A549 (cell line): Measurements from ENCODE around the gene TRIM8. TPM values are rescaled to one million over a fixed set of nuclear protein-coding genes. Genes with fewer than 3 reads are reported as not detected.
"Not testable (repeated sequence)": the region's sequence is repeated elsewhere in the genome, so short reads cannot be mapped to it uniquely, and the experiment has no call there.

Source experiments
- ATAC-seq, 2 experiments: fragments of 200-7000 bp in 1 of 2; fragments of >200 bp in 1 of 2; cut with Nextera tagmentation in 1 of 2; cut with Tn5 transposase in 1 of 2; 3 replicates each; pipeline versions ENCODE4 v1.8.0 to v1.9.1; 2018 to 2020; ENCODE audit warnings: mild to moderate bottlenecking in 1 of 2, moderate library complexity in 1 of 2
- CTCF ChIA-PET: fragments of 300-600 bp; sonication (Branson Sonifier 250); formaldehyde crosslinking; extraction: SDS; loops from one replicate; lab custom pipeline; 2021; ENCODE audit warnings: antibody characterized with exemption, inconsistent platforms; lab: Yijun Ruan, JAX
- POLR2A ChIA-PET: fragments of 350-600 bp; formaldehyde crosslinking; extraction: SDS; loops from one replicate; lab custom pipeline; 2021; ENCODE audit warnings: antibody characterized with exemption, inconsistent platforms; lab: Yijun Ruan, JAX
- DNase-seq, 2 experiments: peaks; one replicate each; pipeline versions ENCODE4 v3.0.0 to v3.0.0-alpha.2; 2011 to 2016; ENCODE audit warnings: low read depth in 1 of 2, low spot score in 1 of 2
- FAIRE-seq: peaks from 2 replicates; lab custom pipeline; 2011; peaks lifted over from hg19 to GRCh38; lab: Jason Lieb, UNC
- H3K27ac ChIP-seq, 2 experiments: fragments of >200 bp; sonication (Bioruptor Twin); formaldehyde crosslinking; 3 replicates each; pipeline ENCODE4 v1.5.1; 2016 to 2017
- H3K4me1 ChIP-seq: fragments of >200 bp; sonication (Bioruptor Twin); formaldehyde crosslinking; 3 replicates; pipeline ENCODE4 v1.6.1; 2016
- H3K4me2 ChIP-seq: fragments of >200 bp; sonication (Bioruptor Twin); formaldehyde crosslinking; 3 replicates; pipeline ENCODE4 v1.6.1; 2016
- H3K4me3 ChIP-seq: fragments of >200 bp; sonication (Bioruptor Twin); formaldehyde crosslinking; 3 replicates; pipeline ENCODE4 v1.5.1; 2016
- H3K9me3 ChIP-seq: fragments of >200 bp; sonication (Bioruptor Twin); formaldehyde crosslinking; 3 replicates; pipeline ENCODE4 v1.6.1; 2016
- EHF ChIP-seq: fragments of 250-450 bp; sonication (Bioruptor Pico); IDR thresholded peaks from 2 replicates; pipeline ENCODE4 v1.5.0; 2020; ENCODE audit warnings: mild to moderate bottlenecking
- EHMT2 ChIP-seq: fragments of 200-600 bp; sonication (generic); IDR thresholded peaks from 2 replicates; pipeline ENCODE4 v1.6.1; 2016; ENCODE audit warnings: antibody characterized with exemption, low read depth, mild to moderate bottlenecking, moderate library complexity
- EP300 ChIP-seq, 2 experiments: fragments of >200 bp; sonication (Bioruptor Twin); formaldehyde crosslinking; IDR thresholded peaks; 2 replicates in 1 of 2; 3 replicates in 1 of 2; pipeline ENCODE4 v1.6.1; 2016 to 2017
- ESRRA ChIP-seq: fragments of 150-350 bp; IDR thresholded peaks from 2 replicates; pipeline ENCODE4 v1.6.1; 2014; ENCODE audit warnings: mild to moderate bottlenecking, low read length, borderline replicate concordance
- FOSL2 ChIP-seq, 2 experiments: fragments of 450-650 bp in 1 of 2; fragments of >200 bp in 1 of 2; sonication (Bioruptor Twin) in 1 of 2; formaldehyde crosslinking; IDR thresholded peaks; 2 replicates each; pipeline versions ENCODE4 v1.5.0 to v1.6.1; 2016 to 2020; ENCODE audit warnings: mild to moderate bottlenecking in 1 of 2, moderate library complexity in 1 of 2
- HEYL ChIP-seq: fragments of 250-450 bp; sonication (Bioruptor Pico); IDR thresholded peaks from 2 replicates; pipeline ENCODE4 v1.8.0; 2021; ENCODE audit warnings: mild to moderate bottlenecking, moderate library complexity
- JUN ChIP-seq, 2 experiments: fragments of >200 bp; sonication (Bioruptor Twin); formaldehyde crosslinking; IDR thresholded peaks; 2 replicates in 1 of 2; 3 replicates in 1 of 2; pipeline ENCODE4 v1.6.1; 2016 to 2017
- RAD21 ChIP-seq, 2 experiments: fragments of >200 bp in 1 of 2; sonication (Bioruptor Twin) in 1 of 2; formaldehyde crosslinking in 1 of 2; IDR thresholded peaks in 1 of 2; conservative IDR thresholded peaks in 1 of 2; 2 replicates in 1 of 2; 3 replicates in 1 of 2; pipeline ENCODE4 v1.6.1; 2012 to 2018; ENCODE audit warnings: inconsistent platforms in 1 of 2
- RCOR1 ChIP-seq: fragments of 150-350 bp; IDR thresholded peaks from 2 replicates; pipeline ENCODE4 v1.6.1; 2014; ENCODE audit warnings: antibody characterized with exemption, low read length, low read depth
- RFX5 ChIP-seq: fragments of 450-650 bp; IDR thresholded peaks from 2 replicates; pipeline ENCODE4 v1.7.1; 2014; ENCODE audit warnings: antibody characterized with exemption, mild to moderate bottlenecking, moderate library complexity
- SMC3 ChIP-seq: fragments of >200 bp; sonication (Bioruptor Twin); formaldehyde crosslinking; IDR thresholded peaks from 3 replicates; pipeline ENCODE4 v1.6.1; 2018; ENCODE audit warnings: inconsistent platforms
- WGBS: methylation state at CpG from one replicate; pipeline ENCODE4 v1.1.6; 2017; ENCODE audit errors: missing lambda C conversion rate; 5-methylcytosine and 5-hydroxymethylcytosine counted together
- polyA plus RNA-seq, 4 experiments: library from polyadenylated mRNA; depleted of rRNA in 3 of 4; stranded (reverse); fragments of >200 nt; fragmentation: RNase III in 1 of 4; extraction: RNeasy Plus Mini Kit Qiagen cat#74134 plus additional on column Dnase treatment in 1 of 4; gene quantifications; 2 replicates in 3 of 4; 3 replicates in 1 of 4; pipeline ENCODE4 v1.2.3, GENCODE V29; 2011 to 2017
- TF ChIP-seq, protein P1 (sequence below): IDR thresholded peaks from 2 replicates; pipeline ENCODE4 v1.6.1; 2012
- TF ChIP-seq, protein P2 (sequence below): fragments of >200 bp; sonication (Bioruptor Twin); formaldehyde crosslinking; IDR thresholded peaks from 2 replicates; pipeline ENCODE4 v1.6.1; 2016
- TF ChIP-seq, protein P3 (sequence below): fragments of >200 bp; sonication (Bioruptor Twin); formaldehyde crosslinking; IDR thresholded peaks from 3 replicates; pipeline ENCODE4 v1.5.1; 2016

The TRIM8 gene
- polyA plus RNA-seq, 2 of the 4 experiments (the other 2 are of a cell fraction) = 22.8 to 32.5 TPM

DNA sequence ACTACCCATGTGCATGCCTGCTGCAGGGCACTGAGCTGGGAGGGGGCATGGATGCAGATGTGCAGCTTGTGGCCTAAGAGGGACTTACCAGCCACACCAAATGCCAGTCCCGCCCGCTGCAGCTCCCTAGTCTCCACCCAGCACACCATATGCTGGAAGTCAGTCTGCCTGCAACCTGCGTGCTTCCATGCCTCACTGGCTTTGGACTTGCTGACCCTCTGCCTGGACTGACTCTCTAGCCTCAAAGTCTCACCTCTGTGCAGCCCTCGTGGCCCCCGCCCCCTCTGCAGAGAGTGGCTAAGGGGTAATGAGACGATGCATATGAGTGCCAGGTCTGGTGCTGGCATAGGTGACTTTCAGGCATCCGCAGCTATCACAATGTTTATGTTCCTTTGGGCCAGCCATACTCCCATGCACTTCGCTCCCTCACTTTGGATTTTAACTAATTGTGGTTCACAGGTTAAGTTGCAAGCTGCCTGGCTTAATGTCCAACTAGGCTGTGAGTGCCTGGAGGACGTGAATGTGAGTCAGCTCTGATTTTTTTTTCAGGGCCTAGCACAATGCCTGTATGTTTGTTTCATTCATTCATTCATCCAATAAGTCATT lies 21.7 kb downstream of the TRIM8 start:
- POLR2A ChIA-PET = no interaction called here
- Histone ChIP-seq H3K27ac (no peak overlapping the region), H3K4me2 (no peak overlapping the region)
- TF ChIP-seq SMC3 (no peak), ESRRA (no peak), RCOR1 (no peak), JUN (IDR thresholded peaks at IDR 0.05) (no peak), FOSL2 (IDR thresholded peaks at IDR 0.05) (no peak), FOSL2 (CRISPR knock-in tag; IDR thresholded peaks at IDR 0.05) (no peak), RFX5 (no peak)
- TF ChIP-seq, protein P1, sequence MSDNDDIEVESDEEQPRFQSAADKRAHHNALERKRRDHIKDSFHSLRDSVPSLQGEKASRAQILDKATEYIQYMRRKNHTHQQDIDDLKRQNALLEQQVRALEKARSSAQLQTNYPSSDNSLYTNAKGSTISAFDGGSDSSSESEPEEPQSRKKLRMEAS = no peak
- TF ChIP-seq, all 56 proteins: peak for 0
- Histone ChIP-seq H3K4me3 (no peak overlapping the region), H3K4me1 (peaks cover 30% of the 10 kb centered on the region), H3K9me3 (no peaks in the 10 kb centered on the region)
- 78% methylated on average over 9 of the region's 9 CpGs for WGBS
- FAIRE-seq (no peak), ATAC-seq (no peak), DNase-seq (no peak)
- CTCF ChIA-PET = interaction anchor here (1.0 to 7.8 kb wide), 4 partner anchors 12 to 51 kb away, joined by 3 to 71 read pairs (median 8); partner anchors contain the start of genes ARL3, SFXN2 and TRIM8

DNA sequence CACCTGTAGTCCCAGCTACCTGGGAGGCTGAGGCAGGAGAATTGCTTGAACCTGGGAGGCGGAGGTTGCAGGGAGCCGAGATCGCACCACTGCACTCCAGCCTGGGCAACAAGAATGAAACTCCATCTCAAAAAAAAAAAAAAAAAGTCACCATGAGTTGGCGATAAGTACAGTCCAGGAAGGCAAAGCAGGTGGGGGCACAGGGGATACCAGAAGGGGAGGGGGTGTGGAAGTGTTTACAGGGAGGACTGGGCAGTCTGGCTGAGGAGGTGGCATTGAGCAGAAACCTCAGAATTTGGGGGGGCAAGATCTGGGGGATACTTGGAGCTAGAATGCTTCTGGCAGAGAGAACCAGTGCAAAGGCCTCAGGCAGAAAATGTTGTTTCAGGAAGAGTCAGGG lies 23.1 kb downstream of the TRIM8 start:
- ATAC-seq, FAIRE-seq, H3K9me3 ChIP-seq, DNase-seq, POLR2A ChIA-PET, H3K4me2 ChIP-seq, H3K4me3 ChIP-seq: not testable (repeated sequence)
- 94% methylated on average over 4 of the region's 4 CpGs for WGBS
- H3K4me1 ChIP-seq = peaks cover 30% of the 10 kb centered on the region
- peak overlapping the region; percentile 43 to 70; a peak in 4 of 6 replicates for H3K27ac ChIP-seq
- CTCF ChIA-PET = interaction anchor here (0.7 to 7.8 kb wide), 3 partner anchors 11 to 352 kb away, joined by 3 to 71 read pairs (median 25); no protein-coding TSS in a partner anchor

DNA sequence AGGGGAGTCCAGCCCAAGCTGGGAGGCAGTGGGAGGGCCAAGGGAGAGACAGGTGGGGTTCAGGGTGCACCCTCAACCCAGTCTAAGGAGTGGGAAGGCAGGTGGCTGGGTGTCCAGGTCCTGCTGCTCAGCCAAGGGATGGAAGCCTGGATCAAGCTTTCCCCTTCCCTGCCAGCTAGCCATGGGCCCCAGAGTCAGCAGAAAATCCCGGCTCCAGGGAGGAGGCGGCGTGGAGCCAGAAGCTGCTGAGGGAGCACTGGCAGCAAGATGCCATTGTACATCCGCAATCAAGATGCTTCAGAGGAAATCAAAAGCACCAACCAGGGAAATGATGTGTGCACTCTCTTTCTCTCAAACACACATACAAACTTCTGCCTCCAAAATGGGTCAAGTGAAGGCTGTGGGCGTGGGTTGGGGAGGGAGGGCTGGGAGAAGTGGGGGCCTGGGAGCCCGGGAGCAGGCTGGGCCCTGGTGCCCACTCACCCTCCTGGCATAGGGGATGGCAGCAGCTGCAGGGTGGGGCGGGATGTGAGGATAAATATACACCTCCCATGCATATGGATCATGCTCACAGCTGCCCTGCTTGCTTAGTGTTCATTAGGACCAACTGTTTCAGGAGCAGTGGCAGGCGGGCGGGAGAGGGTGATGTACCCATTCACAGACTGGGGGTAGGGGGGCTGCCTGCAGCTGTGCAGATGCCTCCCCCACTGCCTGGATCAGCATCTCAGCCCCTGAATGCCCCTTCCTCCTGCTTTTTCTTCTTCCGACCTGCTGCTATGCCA lies 24.2 kb downstream of the TRIM8 start:
- TF ChIP-seq HEYL (no peak), RAD21 (conservative IDR thresholded peaks at IDR 0.05 in 1 of 2, IDR thresholded peaks at IDR 0.05 in 1 of 2) (no peak), JUN (IDR thresholded peaks at IDR 0.05) (no peak), EHF (no peak), EP300 (IDR thresholded peaks at IDR 0.05) (no peak), RCOR1 (no peak)
- TF ChIP-seq, protein P2, sequence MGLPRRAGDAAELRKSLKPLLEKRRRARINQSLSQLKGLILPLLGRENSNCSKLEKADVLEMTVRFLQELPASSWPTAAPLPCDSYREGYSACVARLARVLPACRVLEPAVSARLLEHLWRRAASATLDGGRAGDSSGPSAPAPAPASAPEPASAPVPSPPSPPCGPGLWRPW = no peak
- ChIA-PET POLR2A (no interaction called here), CTCF (interaction anchor here (1.1 to 7.8 kb wide), 6 partner anchors 8 to 45 kb away, joined by 3 to 71 read pairs (median 18); partner anchors contain the start of gene TRIM8)
- ATAC-seq (peak; percentile 5 to 17; a peak in 3 of 6 replicates), FAIRE-seq (no peak), DNase-seq (no peak)
- Histone ChIP-seq H3K9me3 (no peaks in the 10 kb centered on the region), H3K4me2 (no peak overlapping the region), H3K27ac (peak overlapping the region; percentile 63 to 69; a peak in 3 of 6 replicates), H3K4me3 (no peak overlapping the region), H3K4me1 (peaks cover 30% of the 10 kb centered on the region)
- 96% methylated on average over 8 of the region's 10 CpGs for WGBS

DNA sequence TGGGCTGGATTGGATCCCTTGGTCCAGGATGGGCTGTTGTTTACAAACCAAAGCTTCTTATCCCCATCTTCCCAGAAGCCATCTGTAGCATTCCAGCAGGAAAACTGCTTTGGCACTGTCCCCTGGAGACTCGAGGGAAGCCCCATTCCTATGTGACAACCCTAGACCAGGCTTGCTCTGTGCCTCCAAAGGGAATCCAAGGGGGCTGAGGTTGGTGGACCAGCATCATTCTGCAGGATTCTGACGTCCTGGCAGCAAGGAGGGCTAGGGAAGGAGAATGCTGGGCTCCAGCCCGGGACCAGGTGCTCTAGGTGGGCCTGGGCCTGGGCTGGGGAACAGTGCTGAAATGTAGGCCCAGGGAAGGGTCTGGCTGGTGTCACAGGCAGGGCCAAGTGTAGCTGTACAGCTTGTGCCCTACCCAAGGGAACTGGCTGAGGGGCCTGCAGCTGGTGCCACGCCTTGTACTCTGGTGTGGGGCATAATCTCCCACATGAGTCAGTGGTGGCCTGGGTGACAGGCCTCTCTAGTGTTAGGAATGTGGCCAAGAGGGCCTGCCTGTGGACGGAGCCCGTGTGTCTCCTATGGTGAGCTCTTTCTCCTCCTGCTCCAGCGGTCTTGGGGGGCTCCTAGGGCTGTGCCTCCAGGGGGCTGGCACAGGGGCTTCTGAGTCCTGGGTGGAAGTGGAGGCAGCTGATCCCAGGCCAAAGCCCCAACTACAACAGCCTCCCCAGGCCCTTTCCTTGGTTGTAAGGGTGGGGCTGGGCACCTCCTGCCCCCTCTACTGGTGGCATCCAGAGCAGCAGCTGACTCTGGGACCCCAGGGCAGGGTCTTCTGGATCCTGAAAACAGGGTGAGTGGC lies 25.2 kb downstream of the TRIM8 start:
- FAIRE-seq (no peak), ATAC-seq (peak; percentile 60 to 78), DNase-seq (peak; percentile 34 to 44)
- peaks cover 30% of the 10 kb centered on the region for H3K4me1 ChIP-seq
- peak overlapping the region; percentile 63 to 69; a peak in 5 of 6 replicates for H3K27ac ChIP-seq
- no peak overlapping the region for H3K4me3 ChIP-seq
- H3K9me3 ChIP-seq = no peaks in the 10 kb centered on the region
- H3K4me2 ChIP-seq = peak overlapping the region; percentile 33
- CTCF ChIA-PET = interaction anchor here (0.6 to 7.8 kb wide), 16 partner anchors 8 to 58 kb away, joined by 3 to 71 read pairs (median 3); partner anchors contain the start of genes ARL3, SFXN2 and TRIM8
- POLR2A ChIA-PET = interaction anchor here (0.9 to 1.1 kb wide), 2 partner anchors 24 to 74 kb away, joined by 3 read pairs; partner anchors contain the start of gene WBP1L
- WGBS = 59% methylated on average over 6 of the region's 7 CpGs
- TF ChIP-seq RAD21 (conservative IDR thresholded peaks at IDR 0.05 in 1 of 2, IDR thresholded peaks at IDR 0.05 in 1 of 2) (peak in 1 of 2 experiments; percentile 31; a peak in 2 of 5 replicates), EHMT2 (no peak)
- TF ChIP-seq, protein P3, sequence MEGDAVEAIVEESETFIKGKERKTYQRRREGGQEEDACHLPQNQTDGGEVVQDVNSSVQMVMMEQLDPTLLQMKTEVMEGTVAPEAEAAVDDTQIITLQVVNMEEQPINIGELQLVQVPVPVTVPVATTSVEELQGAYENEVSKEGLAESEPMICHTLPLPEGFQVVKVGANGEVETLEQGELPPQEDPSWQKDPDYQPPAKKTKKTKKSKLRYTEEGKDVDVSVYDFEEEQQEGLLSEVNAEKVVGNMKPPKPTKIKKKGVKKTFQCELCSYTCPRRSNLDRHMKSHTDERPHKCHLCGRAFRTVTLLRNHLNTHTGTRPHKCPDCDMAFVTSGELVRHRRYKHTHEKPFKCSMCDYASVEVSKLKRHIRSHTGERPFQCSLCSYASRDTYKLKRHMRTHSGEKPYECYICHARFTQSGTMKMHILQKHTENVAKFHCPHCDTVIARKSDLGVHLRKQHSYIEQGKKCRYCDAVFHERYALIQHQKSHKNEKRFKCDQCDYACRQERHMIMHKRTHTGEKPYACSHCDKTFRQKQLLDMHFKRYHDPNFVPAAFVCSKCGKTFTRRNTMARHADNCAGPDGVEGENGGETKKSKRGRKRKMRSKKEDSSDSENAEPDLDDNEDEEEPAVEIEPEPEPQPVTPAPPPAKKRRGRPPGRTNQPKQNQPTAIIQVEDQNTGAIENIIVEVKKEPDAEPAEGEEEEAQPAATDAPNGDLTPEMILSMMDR = peak; percentile 39; the same call in 2 of the 3 replicates
